Measurements from ENCODE around the gene MICAL3. TPM values are rescaled to one million over a fixed set of nuclear protein-coding genes. Genes with fewer than 3 reads are reported as not detected.

The MICAL3 gene
- total RNA-seq, 1 experiment from 2014 or later, result 23.7 TPM

DNA sequence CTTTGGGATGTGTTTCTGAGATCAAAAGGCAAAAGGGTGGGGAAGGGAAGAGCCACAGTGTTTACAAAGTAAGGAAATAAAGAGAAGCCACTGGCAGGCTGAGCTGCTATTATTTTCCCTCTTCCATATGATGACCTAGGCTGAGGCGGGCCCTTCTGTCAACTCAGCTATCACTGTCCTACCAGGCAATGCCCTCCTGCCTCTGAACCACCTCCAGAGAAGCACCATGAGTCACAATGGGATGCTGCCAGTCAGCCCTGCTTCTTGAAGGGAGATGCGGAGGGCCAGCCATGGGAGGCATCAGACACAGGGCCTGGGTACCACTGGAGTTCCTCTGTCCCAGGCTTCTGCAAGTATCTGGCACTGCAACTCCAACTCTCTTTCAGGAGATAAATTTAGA is 142.2 kb downstream of the MICAL3 start:
- peak; percentile 46 for ATAC-seq
- TF ChIP-seq EZH2phosphoT487 (IDR thresholded peaks at IDR 0.05; ENCODE audit: borderline replicate concordance, low read length) (no peak), EZH2 (IDR thresholded peaks at IDR 0.05; ENCODE audit: low read length, unreplicated experiment) (no peak)
- TF ChIP-seq, protein P1, sequence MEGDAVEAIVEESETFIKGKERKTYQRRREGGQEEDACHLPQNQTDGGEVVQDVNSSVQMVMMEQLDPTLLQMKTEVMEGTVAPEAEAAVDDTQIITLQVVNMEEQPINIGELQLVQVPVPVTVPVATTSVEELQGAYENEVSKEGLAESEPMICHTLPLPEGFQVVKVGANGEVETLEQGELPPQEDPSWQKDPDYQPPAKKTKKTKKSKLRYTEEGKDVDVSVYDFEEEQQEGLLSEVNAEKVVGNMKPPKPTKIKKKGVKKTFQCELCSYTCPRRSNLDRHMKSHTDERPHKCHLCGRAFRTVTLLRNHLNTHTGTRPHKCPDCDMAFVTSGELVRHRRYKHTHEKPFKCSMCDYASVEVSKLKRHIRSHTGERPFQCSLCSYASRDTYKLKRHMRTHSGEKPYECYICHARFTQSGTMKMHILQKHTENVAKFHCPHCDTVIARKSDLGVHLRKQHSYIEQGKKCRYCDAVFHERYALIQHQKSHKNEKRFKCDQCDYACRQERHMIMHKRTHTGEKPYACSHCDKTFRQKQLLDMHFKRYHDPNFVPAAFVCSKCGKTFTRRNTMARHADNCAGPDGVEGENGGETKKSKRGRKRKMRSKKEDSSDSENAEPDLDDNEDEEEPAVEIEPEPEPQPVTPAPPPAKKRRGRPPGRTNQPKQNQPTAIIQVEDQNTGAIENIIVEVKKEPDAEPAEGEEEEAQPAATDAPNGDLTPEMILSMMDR (conservative IDR thresholded peaks at IDR 0.05; ENCODE audit: low read depth, low read length), result no peak
- no peaks in the 10 kb centered on the region for H3K79me2 ChIP-seq (ENCODE audit: low read length)

DNA sequence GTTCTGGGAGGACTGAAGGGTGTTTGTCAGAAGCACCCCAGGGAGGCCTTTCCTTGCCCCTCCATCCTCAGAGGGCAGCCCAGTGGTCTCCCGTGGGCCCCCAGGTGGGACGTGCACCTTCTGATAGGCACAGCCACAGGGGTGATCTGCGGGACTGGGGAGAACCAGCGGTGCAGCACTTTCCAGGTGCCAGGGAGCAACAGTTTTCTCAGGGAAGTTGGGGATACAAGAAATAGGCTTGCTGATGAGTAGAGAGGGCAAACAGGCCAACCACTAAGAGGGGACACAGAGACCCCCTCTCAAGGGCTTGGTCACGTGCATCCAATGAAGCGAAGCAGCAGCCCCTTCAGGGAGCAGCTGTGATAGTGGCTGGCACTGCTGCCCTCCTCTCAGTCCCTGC is 143.0 kb downstream of the MICAL3 start:
- no peak for ATAC-seq

More for the DNA sequence above, 142.2 kb downstream of the MICAL3 start:
- peaks cover 3% of the 10 kb centered on the region for H4K20me1 ChIP-seq (ENCODE audit: low read length)
- no peaks in the 10 kb centered on the region for H3K4me1 ChIP-seq (ENCODE audit: insufficient read depth, low read length)
- no peaks in the 10 kb centered on the region for H3K9me3 ChIP-seq (ENCODE audit: low read length)
- H3K4me3 ChIP-seq (ENCODE audit: low read length), result no peak overlapping the region
- CTCF ChIA-PET, result interaction anchor here (0.6 kb wide), 2 partner anchors 87 to 141 kb away, joined by 3 to 4 read pairs; no protein-coding TSS in a partner anchor
- H3K9me2 ChIP-seq (replicated peaks; ENCODE audit: low read length), result 0 out of 2 replicates have a peak, but pooled peaks cover 2% of the 10 kb centered on the region
- no TSS peak for BruUV-seq (replicated peaks)
- H3K27ac ChIP-seq (ENCODE audit: low read length), result no peak overlapping the region
- H3K27me3 ChIP-seq (ENCODE audit: low read length), result no peaks in the 10 kb centered on the region
- intact Hi-C loops (cut with micrococcal nuclease), result no loop called here
- no peaks in the 10 kb centered on the region for H3F3A ChIP-seq (ENCODE audit: low read length, unreplicated experiment)
- H2AFZ ChIP-seq (ENCODE audit: low read length), result no peak overlapping the region
- DNase-seq, result no peak
- H3K9ac ChIP-seq (ENCODE audit: low read length), result no peak overlapping the region
- H3K36me3 ChIP-seq (ENCODE audit: low read depth, low read length), result peaks cover 7% of the 10 kb centered on the region
- POLR2A ChIA-PET (ENCODE audit: unreplicated experiment), result no interaction called here
- no peak overlapping the region for H3K4me2 ChIP-seq (ENCODE audit: low read length)

GRCh38 chr22:17880468-17880867 is 143.9 kb downstream of the MICAL3 start:
- H3K4me2 ChIP-seq (ENCODE audit: low read length), result no peak overlapping the region
- BruUV-seq (replicated peaks), result no TSS peak
- ChIA-PET POLR2A (ENCODE audit: unreplicated experiment) (no interaction called here), CTCF (no interaction called here)
- 0 out of 2 replicates have a peak, but pooled peaks cover 4% of the 10 kb centered on the region for H3K9me2 ChIP-seq (replicated peaks; ENCODE audit: low read length)
- intact Hi-C loops (cut with micrococcal nuclease), result no loop called here
- no peak overlapping the region for H3K27ac ChIP-seq (ENCODE audit: low read length)
- no peak overlapping the region for H3K4me3 ChIP-seq (ENCODE audit: low read length)
- H3K9ac ChIP-seq (ENCODE audit: low read length), result no peak overlapping the region
- H4K20me1 ChIP-seq (ENCODE audit: low read length), result peaks cover 7% of the 10 kb centered on the region
- H3F3A ChIP-seq (ENCODE audit: low read length, unreplicated experiment), result no peaks in the 10 kb centered on the region
- H3K36me3 ChIP-seq (ENCODE audit: low read depth, low read length), result peaks cover 8% of the 10 kb centered on the region
- H3K79me2 ChIP-seq (ENCODE audit: low read length), result no peaks in the 10 kb centered on the region
- DNase-seq (no peak), ATAC-seq (no peak)
- H3K9me3 ChIP-seq (ENCODE audit: low read length), result no peaks in the 10 kb centered on the region
- no peak overlapping the region for H2AFZ ChIP-seq (ENCODE audit: low read length)
- no peaks in the 10 kb centered on the region for H3K27me3 ChIP-seq (ENCODE audit: low read length)
- no peak for TF ChIP-seq EZH2 (IDR thresholded peaks at IDR 0.05; ENCODE audit: low read length, unreplicated experiment)
- no peak for TF ChIP-seq EZH2phosphoT487 (IDR thresholded peaks at IDR 0.05; ENCODE audit: borderline replicate concordance, low read length)
- TF ChIP-seq, protein P1 (conservative IDR thresholded peaks at IDR 0.05; ENCODE audit: low read depth, low read length), result no peak
- H3K4me1 ChIP-seq (ENCODE audit: insufficient read depth, low read length), result no peaks in the 10 kb centered on the region

More for the DNA sequence above, 143.0 kb downstream of the MICAL3 start:
- H3K27ac ChIP-seq (ENCODE audit: low read length), result no peak overlapping the region
- TF ChIP-seq, protein P1 (conservative IDR thresholded peaks at IDR 0.05; ENCODE audit: low read depth, low read length), result no peak
- TF ChIP-seq EZH2 (IDR thresholded peaks at IDR 0.05; ENCODE audit: low read length, unreplicated experiment) (no peak), EZH2phosphoT487 (IDR thresholded peaks at IDR 0.05; ENCODE audit: borderline replicate concordance, low read length) (no peak)
- DNase-seq, result no peak
- H3K4me1 ChIP-seq (ENCODE audit: insufficient read depth, low read length), result no peaks in the 10 kb centered on the region
- H3K4me2 ChIP-seq (ENCODE audit: low read length), result no peak overlapping the region
- POLR2A ChIA-PET (ENCODE audit: unreplicated experiment), result no interaction called here
- H3K9me3 ChIP-seq (ENCODE audit: low read length), result no peaks in the 10 kb centered on the region
- no peak overlapping the region for H3K9ac ChIP-seq (ENCODE audit: low read length)
- H4K20me1 ChIP-seq (ENCODE audit: low read length), result peaks cover 7% of the 10 kb centered on the region
- intact Hi-C loops (cut with micrococcal nuclease), result no loop called here
- CTCF ChIA-PET, result no interaction called here
- no TSS peak for BruUV-seq (replicated peaks)
- H3F3A ChIP-seq (ENCODE audit: low read length, unreplicated experiment), result no peaks in the 10 kb centered on the region
- H3K9me2 ChIP-seq (replicated peaks; ENCODE audit: low read length), result 0 out of 2 replicates have a peak, but pooled peaks cover 4% of the 10 kb centered on the region
- no peak overlapping the region for H2AFZ ChIP-seq (ENCODE audit: low read length)
- H3K4me3 ChIP-seq (ENCODE audit: low read length), result no peak overlapping the region
- no peaks in the 10 kb centered on the region for H3K27me3 ChIP-seq (ENCODE audit: low read length)
- no peaks in the 10 kb centered on the region for H3K79me2 ChIP-seq (ENCODE audit: low read length)
- peaks cover 8% of the 10 kb centered on the region for H3K36me3 ChIP-seq (ENCODE audit: low read depth, low read length)
